ENCODE measurements around the gene CDC37L1.
"Not testable (repeated sequence)": the region's sequence is repeated elsewhere in the genome, so short reads cannot be mapped to it uniquely, and the experiment has no call there.

Gene CDC37L1

GRCh38 chr9:4717815-4718214 lies 38.4 kb downstream of the CDC37L1 start:
- DNase-seq = no peak

GRCh38 chr9:4718911-4719310 lies 39.5 kb downstream of the CDC37L1 start:
- no peak for DNase-seq

GRCh38 chr9:4721736-4722135 lies 42.4 kb downstream of the CDC37L1 start:
- DNase-seq = no peak

GRCh38 chr9:4725706-4726442 lies 46.5 kb downstream of the CDC37L1 start:
- DNase-seq = peak; percentile 57

GRCh38 chr9:4727593-4727992 lies 48.2 kb downstream of the CDC37L1 start:
- DNase-seq = peak; percentile 52

- DNase-seq = no peak
Measured at GRCh38 chr9:4732890-4733289, 53.5 kb downstream of the CDC37L1 start.

- no peak for DNase-seq
Measured at GRCh38 chr9:4734150-4734549, 54.8 kb downstream of the CDC37L1 start.

GRCh38 chr9:4738866-4739586 lies 59.7 kb downstream of the CDC37L1 start:
- no peak for DNase-seq

GRCh38 chr9:4739587-4740387 lies 60.4 kb downstream of the CDC37L1 start:
- no peak for DNase-seq

- DNase-seq = no peak
Measured at GRCh38 chr9:4740388-4740637, 60.9 kb downstream of the CDC37L1 start.

GRCh38 chr9:4740638-4741364 lies 61.4 kb downstream of the CDC37L1 start, which contains the start of gene AK3:
AK3 (minus strand) TSS chr9:4741202; CDS start chr9:4741087, 115 bp downstream.
- DNase-seq = peak; percentile 84

- no peak for DNase-seq
Measured at GRCh38 chr9:4741365-4742089, 62.2 kb downstream of the CDC37L1 start.

GRCh38 chr9:4742246-4742645 lies 62.9 kb downstream of the CDC37L1 start:
- no peak for DNase-seq

- DNase-seq = no peak
Measured at GRCh38 chr9:4743131-4743875, 63.9 kb downstream of the CDC37L1 start.

GRCh38 chr9:4746278-4747030 lies 67.1 kb downstream of the CDC37L1 start:
- DNase-seq = peak; percentile 15

GRCh38 chr9:4748612-4749011 lies 69.2 kb downstream of the CDC37L1 start:
- DNase-seq = no peak

GRCh38 chr9:4750023-4750673 lies 70.8 kb downstream of the CDC37L1 start:
- DNase-seq = peak; percentile 44

- not testable (repeated sequence) for DNase-seq
Measured at GRCh38 chr9:4754530-4754929, 75.2 kb downstream of the CDC37L1 start.

- no peak for DNase-seq
Measured at GRCh38 chr9:4755026-4755609, 75.7 kb downstream of the CDC37L1 start.

GRCh38 chr9:4756420-4756819 lies 77.1 kb downstream of the CDC37L1 start:
- no peak for DNase-seq

All from activated CD4-positive, alpha-beta T cell treated with anti-CD3 and anti-CD28 coated beads, Interleukin-2, amount 50 U/mL, for 16 hours (primary cell).